ENCODE measurements around the gene PPA2. TPM values are rescaled to one million over a fixed set of nuclear protein-coding genes. Genes with fewer than 3 reads are reported as not detected.

Gene PPA2
- 81.0 and 82.7 TPM in 2 replicates for total RNA-seq
- long read RNA-seq, transcript PPA2-202 (11 exons, 1,414 nt), result minor isoform, 8 of 121 reads
- long read RNA-seq, transcript PPA2-201 (12 exons, 1,684 nt), result major isoform, 82 of 121 reads
- long read RNA-seq, partial matches to known transcripts, result 2 of 121 reads
- long read RNA-seq, other reads (novel, unspliced or antisense), result 21 of 121 reads

DNA sequence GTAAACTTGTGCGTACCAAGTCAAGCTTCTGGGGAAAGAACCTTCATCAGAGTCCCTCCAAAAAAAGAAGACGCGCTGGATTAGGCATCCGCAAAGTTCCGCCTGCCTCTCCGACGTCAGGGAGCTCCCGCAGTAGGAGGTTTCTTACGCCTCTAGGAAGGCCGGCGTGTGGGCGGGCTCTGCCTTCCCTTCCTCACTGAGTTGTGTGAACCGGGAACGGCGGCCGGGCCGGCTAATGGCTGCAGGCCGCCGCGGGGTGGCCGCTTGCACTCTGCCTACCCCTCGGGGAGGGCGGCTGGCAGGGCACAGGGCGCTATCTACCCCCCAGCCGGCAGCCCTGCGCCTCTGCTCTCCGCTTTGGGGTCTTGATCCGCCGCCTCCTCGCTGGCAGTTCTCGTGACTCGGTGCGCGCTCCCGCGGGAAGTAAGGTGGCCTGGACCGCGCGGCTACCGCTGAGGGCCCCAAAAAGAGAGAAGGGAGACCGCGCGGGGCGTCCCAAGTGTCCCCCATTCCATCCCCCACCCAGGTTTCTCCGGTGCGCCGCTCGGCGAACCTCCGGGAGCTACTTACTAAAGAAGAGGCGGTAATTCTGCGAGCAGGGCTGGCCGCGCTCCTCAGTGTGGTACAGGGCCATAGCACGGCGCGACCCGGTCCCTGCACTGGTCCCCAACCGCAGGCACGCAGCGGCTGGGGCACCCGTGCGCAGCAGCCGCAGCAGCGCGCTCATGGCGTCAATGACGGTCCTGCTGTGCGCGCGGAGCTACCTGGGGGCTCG is at the start of gene PPA2:
TSS of gene PPA2 (minus strand) at position 739 of the 775 bp plus-strand sequence. CDS start at position 727, 12 bp downstream.
- peaks cover 2% of the 10 kb centered on the region for H3K27me3 Mint-ChIP-seq (ENCODE audit: low read depth)
- TF ChIP-seq, protein P1, sequence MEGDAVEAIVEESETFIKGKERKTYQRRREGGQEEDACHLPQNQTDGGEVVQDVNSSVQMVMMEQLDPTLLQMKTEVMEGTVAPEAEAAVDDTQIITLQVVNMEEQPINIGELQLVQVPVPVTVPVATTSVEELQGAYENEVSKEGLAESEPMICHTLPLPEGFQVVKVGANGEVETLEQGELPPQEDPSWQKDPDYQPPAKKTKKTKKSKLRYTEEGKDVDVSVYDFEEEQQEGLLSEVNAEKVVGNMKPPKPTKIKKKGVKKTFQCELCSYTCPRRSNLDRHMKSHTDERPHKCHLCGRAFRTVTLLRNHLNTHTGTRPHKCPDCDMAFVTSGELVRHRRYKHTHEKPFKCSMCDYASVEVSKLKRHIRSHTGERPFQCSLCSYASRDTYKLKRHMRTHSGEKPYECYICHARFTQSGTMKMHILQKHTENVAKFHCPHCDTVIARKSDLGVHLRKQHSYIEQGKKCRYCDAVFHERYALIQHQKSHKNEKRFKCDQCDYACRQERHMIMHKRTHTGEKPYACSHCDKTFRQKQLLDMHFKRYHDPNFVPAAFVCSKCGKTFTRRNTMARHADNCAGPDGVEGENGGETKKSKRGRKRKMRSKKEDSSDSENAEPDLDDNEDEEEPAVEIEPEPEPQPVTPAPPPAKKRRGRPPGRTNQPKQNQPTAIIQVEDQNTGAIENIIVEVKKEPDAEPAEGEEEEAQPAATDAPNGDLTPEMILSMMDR (conservative IDR thresholded peaks at IDR 0.05), result no peak
- peaks cover 6% of the 10 kb centered on the region for H3K36me3 Mint-ChIP-seq (ENCODE audit: low read depth)
- DNase-seq (ENCODE audit: low read depth, low spot score), result peak; percentile 57
- H3K9me3 Mint-ChIP-seq, result no peaks in the 10 kb centered on the region
- H3K27ac Mint-ChIP-seq (ENCODE audit: unreplicated experiment), result peak within 1 kb of the TSS; percentile 99
- peaks cover 27% of the 10 kb centered on the region for H3K4me1 Mint-ChIP-seq
- H3K4me3 Mint-ChIP-seq, result peak within 1 kb of the TSS; percentile 99

DNA sequence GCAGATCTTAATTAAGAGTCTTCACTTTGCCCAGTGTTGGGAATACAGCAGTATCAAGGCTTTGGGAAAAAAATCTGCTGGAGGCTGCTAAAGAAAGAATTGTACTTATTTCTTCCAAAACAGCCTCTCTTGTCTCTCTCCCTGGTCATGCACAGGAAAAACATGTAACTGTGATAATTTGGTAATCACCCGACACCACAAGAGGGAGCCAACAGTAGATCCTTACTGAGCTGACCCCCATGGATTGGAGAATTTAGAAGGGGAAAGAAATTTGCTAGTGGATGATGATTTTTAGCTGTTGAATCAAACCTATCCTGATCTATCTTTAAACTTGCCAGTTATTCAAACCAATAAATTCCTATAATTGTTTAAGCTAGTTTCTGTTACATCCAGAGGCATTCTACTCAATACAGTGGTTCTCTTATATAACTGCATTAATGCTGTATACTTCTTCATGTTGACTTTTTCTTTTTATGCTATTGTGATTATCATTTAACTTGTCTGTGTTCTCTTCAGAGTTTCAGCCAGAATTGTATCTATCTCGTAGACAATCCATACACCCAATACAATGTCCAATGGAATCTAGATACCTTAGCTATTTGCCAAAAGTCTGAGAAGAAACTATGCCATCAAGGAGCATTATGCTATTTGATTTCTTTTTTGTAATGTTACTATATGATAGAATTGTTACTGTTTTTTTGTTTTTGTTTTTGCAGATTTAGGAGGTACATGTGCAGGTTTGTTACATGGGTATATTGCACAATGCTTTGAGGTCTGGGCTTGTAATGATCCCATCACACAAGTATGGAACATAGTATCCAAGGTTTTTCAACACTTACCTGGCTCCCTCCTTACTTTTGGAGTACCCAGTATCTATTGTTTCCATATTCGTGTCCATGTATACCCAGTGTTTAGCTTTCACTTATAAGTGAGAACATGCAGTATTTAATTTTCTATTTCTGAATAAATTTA is 47.2 kb upstream of the PPA2 start:
- peaks cover 2% of the 10 kb centered on the region for H3K9me3 Mint-ChIP-seq
- H3K27me3 Mint-ChIP-seq (ENCODE audit: low read depth), result peaks cover 27% of the 10 kb centered on the region
- H3K27ac Mint-ChIP-seq (ENCODE audit: unreplicated experiment), result no peak overlapping the region
- no peaks in the 10 kb centered on the region for H3K36me3 Mint-ChIP-seq (ENCODE audit: low read depth)
- peak; percentile 43 for DNase-seq (ENCODE audit: low read depth, low spot score)
- H3K4me1 Mint-ChIP-seq, result no peaks in the 10 kb centered on the region
- TF ChIP-seq, protein P1 (conservative IDR thresholded peaks at IDR 0.05), result peak; percentile 82
- H3K4me3 Mint-ChIP-seq, result no peak overlapping the region

DNA sequence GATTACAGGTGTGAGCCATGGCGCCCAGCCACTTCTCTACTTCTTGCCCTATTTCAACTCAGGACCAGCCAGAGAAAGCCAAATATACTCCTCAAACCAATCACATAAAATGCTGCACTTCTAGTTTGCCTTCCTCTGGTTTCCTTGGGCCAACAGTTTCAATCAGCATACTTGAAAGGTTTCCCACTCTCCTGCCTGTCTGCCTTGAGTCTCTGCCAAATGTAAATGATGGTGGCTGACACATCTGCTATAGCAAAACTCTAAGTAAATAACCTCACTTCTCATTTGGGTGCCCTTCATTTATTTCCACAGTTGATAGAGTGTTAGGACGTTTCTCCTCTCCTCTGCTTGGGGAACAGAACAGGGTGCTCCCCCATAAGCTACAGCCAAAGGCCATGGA is 36.4 kb upstream of the PPA2 start:
- H3K36me3 Mint-ChIP-seq (ENCODE audit: low read depth), result peaks cover 2% of the 10 kb centered on the region
- TF ChIP-seq, protein P1 (conservative IDR thresholded peaks at IDR 0.05), result no peak
- DNase-seq (ENCODE audit: low read depth, low spot score), result no peak
- no peak overlapping the region for H3K4me3 Mint-ChIP-seq
- H3K27me3 Mint-ChIP-seq (ENCODE audit: low read depth), result peaks cover 37% of the 10 kb centered on the region
- no peaks in the 10 kb centered on the region for H3K4me1 Mint-ChIP-seq
- H3K9me3 Mint-ChIP-seq, result peaks cover 4% of the 10 kb centered on the region
- H3K27ac Mint-ChIP-seq (ENCODE audit: unreplicated experiment), result no peak overlapping the region

DNA sequence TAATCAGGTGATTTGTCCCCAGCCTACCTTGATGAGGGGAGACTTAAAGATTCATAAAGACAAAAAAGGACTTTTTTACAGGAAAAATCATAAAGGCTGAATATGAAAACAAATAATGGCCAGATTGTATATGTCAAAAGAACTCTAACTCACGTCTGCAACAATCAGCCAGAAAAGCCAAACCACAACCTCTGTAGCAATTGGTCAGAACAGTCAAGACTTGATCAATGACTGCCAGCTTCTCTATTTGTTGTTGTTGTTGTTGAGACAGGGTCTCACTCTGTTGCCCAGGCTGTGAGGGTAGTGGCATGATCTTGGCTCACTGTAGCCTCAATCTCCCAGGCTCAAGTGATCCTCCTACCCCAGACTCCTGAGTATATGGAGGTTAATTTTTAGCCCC is 35.9 kb upstream of the PPA2 start:
- no peak overlapping the region for H3K4me3 Mint-ChIP-seq
- H3K4me1 Mint-ChIP-seq, result no peaks in the 10 kb centered on the region
- peaks cover 33% of the 10 kb centered on the region for H3K27me3 Mint-ChIP-seq (ENCODE audit: low read depth)
- H3K9me3 Mint-ChIP-seq, result peaks cover 4% of the 10 kb centered on the region
- DNase-seq (ENCODE audit: low read depth, low spot score), result no peak
- no peak overlapping the region for H3K27ac Mint-ChIP-seq (ENCODE audit: unreplicated experiment)
- TF ChIP-seq, protein P1 (conservative IDR thresholded peaks at IDR 0.05), result no peak
- peaks cover 2% of the 10 kb centered on the region for H3K36me3 Mint-ChIP-seq (ENCODE audit: low read depth)

DNA sequence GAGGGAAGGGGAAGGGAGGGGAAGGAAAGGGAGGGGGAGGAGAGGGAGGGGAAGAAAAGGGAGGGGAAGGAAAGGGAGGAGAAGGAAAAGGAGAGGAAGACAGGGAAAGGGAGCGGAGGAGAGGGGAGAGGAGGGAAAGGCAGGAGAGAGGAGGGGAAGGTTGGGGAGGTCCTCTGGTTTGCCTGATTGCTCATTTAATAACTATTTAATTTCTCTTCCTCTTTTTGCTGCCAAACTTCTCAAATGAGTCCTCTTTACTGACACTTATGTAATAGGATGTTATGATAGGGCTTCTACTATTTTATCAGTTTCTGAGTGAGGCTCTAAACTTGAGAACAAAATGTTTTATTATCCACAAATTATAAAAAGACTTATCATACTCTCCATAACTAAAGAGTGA is 35.4 kb upstream of the PPA2 start:
- Mint-ChIP-seq H3K27ac (ENCODE audit: unreplicated experiment) (no peak overlapping the region), H3K9me3 (peaks cover 4% of the 10 kb centered on the region), H3K36me3 (ENCODE audit: low read depth) (peaks cover 2% of the 10 kb centered on the region), H3K4me1 (no peaks in the 10 kb centered on the region), H3K27me3 (ENCODE audit: low read depth) (peaks cover 29% of the 10 kb centered on the region), H3K4me3 (no peak overlapping the region)
- TF ChIP-seq, protein P1 (conservative IDR thresholded peaks at IDR 0.05), result no peak
- no peak for DNase-seq (ENCODE audit: low read depth, low spot score)

Data from neural crest cell (in vitro differentiated cells).